HCT116 (cell line): ENCODE results near the gene MYBL2. TPM values are rescaled to one million over a fixed set of nuclear protein-coding genes. Genes with fewer than 3 reads are reported as not detected.

Experiments
- ATAC-seq: fragments of 200-7000 bp; cut with Tn5 transposase; 2 replicates; pipeline ENCODE4 v1.9.1; 2020; ENCODE audit warnings: mild to moderate bottlenecking, moderate library complexity
- BruUV-seq: library from RNA; stranded (reverse); fragments of 400-500 nt; replicated peaks from 2 replicates; lab custom pipeline; 2021; lab: Mats Ljungman, UMichigan
- CTCF ChIA-PET: fragments of 300-600 bp; sonication (Branson Sonifier 250); formaldehyde crosslinking; loops from one replicate; lab custom pipeline; 2021; ENCODE audit warnings: antibody characterized with exemption; lab: Charles Lee
- POLR2A ChIA-PET: fragments of 300-600, 350-600 bp; sonication (Branson Sonifier 250); formaldehyde crosslinking; loops from one replicate; lab custom pipeline; 2021; ENCODE audit warnings: antibody characterized with exemption; lab: Charles Lee
- RAD21 ChIA-PET, 2 experiments: fragments of 300-600 bp; sonication (Branson Sonifier 250); formaldehyde crosslinking; loops; one replicate each; lab custom pipeline; 2023; ENCODE audit warnings: low total read pairs in 2 of 2; ENCODE audit not compliant: uncharacterized antibody in 2 of 2, unreplicated experiment in 2 of 2, low non-redundant PET in 1 of 2; lab: Charles Lee
- DNase-seq: peaks from one replicate; pipeline ENCODE4 v3.0.0-alpha.2; 2010; ENCODE audit warnings: low read depth, low spot score
- H2AFZ ChIP-seq: fragments of 200-600 bp; shearing (Covaris generic), sonication (generic); 2 replicates; pipeline ENCODE4 v1.6.1; 2017; ENCODE audit warnings: low read depth, mixed run types, mixed read lengths, antibody characterized with exemption, low read length; ENCODE audit not compliant: poor library complexity, severe bottlenecking
- H3K27ac ChIP-seq: 2 replicates; pipeline ENCODE4 v1.5.1; 2012; ENCODE audit warnings: low read depth, low read length
- H3K27me3 ChIP-seq: fragments of 200-600 bp; sonication (generic); 2 replicates; pipeline ENCODE4 v1.6.1; 2016; ENCODE audit warnings: mixed run types, low read length, mixed read lengths; ENCODE audit not compliant: insufficient read depth
- H3K36me3 ChIP-seq, 2 experiments: fragments of 200-500 bp in 1 of 2; fragments of 200-600 bp in 1 of 2; sonication (Bioruptor generic) in 1 of 2; sonication (generic) in 1 of 2; 2 replicates each; pipeline versions ENCODE4 v1.5.1 to v1.6.1; 2014 to 2016; ENCODE audit warnings: low read length in 2 of 2, inconsistent platforms in 1 of 2, mixed read lengths in 1 of 2, mixed run types in 1 of 2; ENCODE audit not compliant: insufficient read depth in 2 of 2, control insufficient read depth in 1 of 2
- H3K4me1 ChIP-seq, 2 experiments: fragments of 200-600 bp in 1 of 2; sonication (generic) in 1 of 2; 2 replicates each; pipeline versions ENCODE4 v1.5.1 to v1.6.1; 2012 to 2017; ENCODE audit warnings: low read length in 2 of 2, inconsistent platforms in 1 of 2, mild to moderate bottlenecking in 1 of 2, mixed read lengths in 1 of 2, mixed run types in 1 of 2, moderate library complexity in 1 of 2; ENCODE audit not compliant: insufficient read depth in 2 of 2, control insufficient read depth in 1 of 2
- H3K4me2 ChIP-seq: fragments of 200-600 bp; sonication (generic); 2 replicates; pipeline ENCODE4 v1.6.1; 2017; ENCODE audit warnings: mixed run types, low read length, mixed read lengths
- H3K4me3 ChIP-seq, 2 experiments: fragments of 200-600 bp in 1 of 2; sonication (generic) in 1 of 2; replicated peaks in 1 of 2; 2 replicates each; pipeline ENCODE4 v1.5.1; 2011 to 2016; ENCODE audit warnings: low read length in 2 of 2, control low read depth in 1 of 2, low read depth in 1 of 2, mild to moderate bottlenecking in 1 of 2, mixed read lengths in 1 of 2, mixed run types in 1 of 2
- H3K79me2 ChIP-seq: fragments of 200-600 bp; sonication (generic); 2 replicates; pipeline ENCODE4 v1.6.1; 2017; ENCODE audit warnings: mild to moderate bottlenecking, mixed run types, low read length, moderate library complexity, mixed read lengths; ENCODE audit not compliant: insufficient read depth
- H3K9ac ChIP-seq: fragments of 200-600 bp; sonication (generic); 2 replicates; pipeline ENCODE4 v1.6.1; 2016; ENCODE audit warnings: low read length, mixed read lengths
- H3K9me2 ChIP-seq: fragments of 200-600 bp; sonication (generic), shearing (Covaris generic); 2 replicates; pipeline ENCODE4 v1.6.1; 2017; ENCODE audit warnings: mixed run types, mild to moderate bottlenecking, moderate library complexity; ENCODE audit not compliant: insufficient read depth
- H3K9me3 ChIP-seq, 2 experiments: fragments of 200-500 bp in 1 of 2; fragments of 200-600 bp in 1 of 2; sonication (Bioruptor generic) in 1 of 2; sonication (generic) in 1 of 2; 2 replicates each; pipeline ENCODE4 v1.6.1; 2014 to 2017; ENCODE audit warnings: low read length in 2 of 2, mixed read lengths in 2 of 2, inconsistent platforms in 1 of 2, low read depth in 1 of 2, mild to moderate bottlenecking in 1 of 2, mixed run types in 1 of 2, moderate library complexity in 1 of 2; ENCODE audit not compliant: control insufficient read depth in 1 of 2, insufficient read depth in 1 of 2
- H4K20me1 ChIP-seq: fragments of 200-600 bp; sonication (generic), shearing (Covaris generic); 2 replicates; pipeline ENCODE4 v1.6.1; 2017; ENCODE audit warnings: mixed run types, mild to moderate bottlenecking, moderate library complexity; ENCODE audit not compliant: insufficient read depth
- CBX3 ChIP-seq: IDR thresholded peaks from 2 replicates; pipeline ENCODE4 v1.6.1; 2012; ENCODE audit warnings: low read depth
- EGR1 ChIP-seq: IDR thresholded peaks from 2 replicates; pipeline ENCODE4 v1.6.1; 2012; ENCODE audit warnings: low read depth
- ELF1 ChIP-seq: IDR thresholded peaks from 2 replicates; pipeline ENCODE4 v1.6.1; 2012; ENCODE audit warnings: low read depth, borderline replicate concordance
- EZH2phosphoT487 ChIP-seq: fragments of 200-600 bp; IDR thresholded peaks from 2 replicates; pipeline ENCODE4 v1.6.1; 2018; ENCODE audit warnings: antibody characterized with exemption, borderline replicate concordance
- FOSL1 ChIP-seq: IDR thresholded peaks from 2 replicates; pipeline ENCODE4 v1.6.1; 2012; ENCODE audit warnings: low read depth
- MAX ChIP-seq: IDR thresholded peaks from 2 replicates; pipeline ENCODE4 v1.6.1; 2012
- POLR2AphosphoS5 ChIP-seq: IDR thresholded peaks from 2 replicates; pipeline ENCODE4 v1.6.1; 2011; ENCODE audit warnings: mild to moderate bottlenecking, low read depth, low read length, moderate library complexity
- RAD21 ChIP-seq: IDR thresholded peaks from 2 replicates; pipeline ENCODE4 v1.6.1; 2012; ENCODE audit warnings: low read depth, mild to moderate bottlenecking
- SIN3A ChIP-seq: IDR thresholded peaks from 2 replicates; pipeline ENCODE4 v1.6.1; 2012; ENCODE audit warnings: low read depth
- SP1 ChIP-seq: IDR thresholded peaks from 2 replicates; pipeline ENCODE4 v1.6.1; 2012; ENCODE audit warnings: low read depth
- SRF ChIP-seq: IDR thresholded peaks from 2 replicates; pipeline ENCODE4 v1.6.1; 2012; ENCODE audit warnings: low read depth
- TCF7L2 ChIP-seq: IDR thresholded peaks from 2 replicates; pipeline ENCODE4 v1.7.0; 2011; ENCODE audit warnings: borderline replicate concordance, inconsistent platforms; ENCODE audit not compliant: insufficient read depth, insufficient read length; ENCODE audit errors: extremely low read depth
- YY1 ChIP-seq: IDR thresholded peaks from 2 replicates; pipeline ENCODE4 v1.6.1; 2011; ENCODE audit warnings: low read length, low read depth, moderate library complexity, mild to moderate bottlenecking; ENCODE audit not compliant: insufficient replicate concordance; ENCODE audit errors: extremely low read depth
- ZFX ChIP-seq: fragments of 450-650 bp; IDR thresholded peaks from 2 replicates; pipeline ENCODE4 v1.6.1; 2017
- ZNF274 ChIP-seq: fragments of 200-500 bp; sonication (Bioruptor generic); IDR thresholded peaks from 2 replicates; pipeline ENCODE4 v1.6.1; 2014; ENCODE audit warnings: mild to moderate bottlenecking, low read depth, low read length, inconsistent platforms
- intact Hi-C: fragments of 100-400 bp; cut with micrococcal nuclease; formaldehyde crosslinking; loops from 2 replicates; pipeline ENCODE4 v1.10.0; 2022
- total RNA-seq: library from RNA; stranded (reverse); gene quantifications from one replicate; pipeline ENCODE4 v1.2.1, GENCODE V29; 2021; ENCODE audit not compliant: unreplicated experiment
- TF ChIP-seq, protein P1 (sequence below): IDR thresholded peaks from 2 replicates; pipeline ENCODE4 v1.6.1; 2012; ENCODE audit warnings: low read depth
- TF ChIP-seq, protein P2 (sequence below): IDR thresholded peaks from 2 replicates; pipeline ENCODE4 v1.6.1; 2012

MYBL2 gene
- total RNA-seq, 1 experiment from 2014 or later: 92.1 TPM

DNA sequence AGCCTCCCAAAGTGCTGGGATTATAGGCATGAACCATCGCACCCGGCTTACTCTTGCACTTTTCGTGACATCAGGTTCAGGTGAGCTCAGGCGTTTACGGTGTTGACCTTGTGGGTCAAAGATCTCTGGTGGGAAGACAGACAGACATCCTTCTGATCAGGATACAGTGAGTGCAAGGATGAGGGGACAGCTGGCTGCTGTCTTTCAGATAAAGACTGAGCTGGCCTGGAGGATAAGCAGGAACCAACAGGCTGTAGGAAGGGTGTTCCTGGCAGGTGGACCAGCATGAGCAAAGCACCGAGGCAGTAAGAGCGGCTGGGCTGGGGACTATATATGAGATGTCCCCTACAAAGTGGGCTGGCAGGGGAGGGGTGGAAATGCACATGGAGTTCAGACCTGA, 71.0 kb downstream of the MYBL2 start (continued):
- TF ChIP-seq, protein P1, sequence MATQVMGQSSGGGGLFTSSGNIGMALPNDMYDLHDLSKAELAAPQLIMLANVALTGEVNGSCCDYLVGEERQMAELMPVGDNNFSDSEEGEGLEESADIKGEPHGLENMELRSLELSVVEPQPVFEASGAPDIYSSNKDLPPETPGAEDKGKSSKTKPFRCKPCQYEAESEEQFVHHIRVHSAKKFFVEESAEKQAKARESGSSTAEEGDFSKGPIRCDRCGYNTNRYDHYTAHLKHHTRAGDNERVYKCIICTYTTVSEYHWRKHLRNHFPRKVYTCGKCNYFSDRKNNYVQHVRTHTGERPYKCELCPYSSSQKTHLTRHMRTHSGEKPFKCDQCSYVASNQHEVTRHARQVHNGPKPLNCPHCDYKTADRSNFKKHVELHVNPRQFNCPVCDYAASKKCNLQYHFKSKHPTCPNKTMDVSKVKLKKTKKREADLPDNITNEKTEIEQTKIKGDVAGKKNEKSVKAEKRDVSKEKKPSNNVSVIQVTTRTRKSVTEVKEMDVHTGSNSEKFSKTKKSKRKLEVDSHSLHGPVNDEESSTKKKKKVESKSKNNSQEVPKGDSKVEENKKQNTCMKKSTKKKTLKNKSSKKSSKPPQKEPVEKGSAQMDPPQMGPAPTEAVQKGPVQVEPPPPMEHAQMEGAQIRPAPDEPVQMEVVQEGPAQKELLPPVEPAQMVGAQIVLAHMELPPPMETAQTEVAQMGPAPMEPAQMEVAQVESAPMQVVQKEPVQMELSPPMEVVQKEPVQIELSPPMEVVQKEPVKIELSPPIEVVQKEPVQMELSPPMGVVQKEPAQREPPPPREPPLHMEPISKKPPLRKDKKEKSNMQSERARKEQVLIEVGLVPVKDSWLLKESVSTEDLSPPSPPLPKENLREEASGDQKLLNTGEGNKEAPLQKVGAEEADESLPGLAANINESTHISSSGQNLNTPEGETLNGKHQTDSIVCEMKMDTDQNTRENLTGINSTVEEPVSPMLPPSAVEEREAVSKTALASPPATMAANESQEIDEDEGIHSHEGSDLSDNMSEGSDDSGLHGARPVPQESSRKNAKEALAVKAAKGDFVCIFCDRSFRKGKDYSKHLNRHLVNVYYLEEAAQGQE: no peak
- no peak for TF ChIP-seq ELF1

GRCh38 chr20:43739148-43739749, 72.3 kb downstream of the MYBL2 start:
- DNase-seq (no peak), ATAC-seq (no peak)
- no peaks in the 10 kb centered on the region for H4K20me1 ChIP-seq
- H3K9me3 ChIP-seq: no peaks in the 10 kb centered on the region
- peaks cover 0 to 3% of the 10 kb centered on the region in 2 experiments; a peak in 1 of 4 replicates for H3K4me1 ChIP-seq
- H3K36me3 ChIP-seq: no peaks in the 10 kb centered on the region
- no peaks in the 10 kb centered on the region for H3K9me2 ChIP-seq
- CTCF ChIA-PET: no interaction called here
- no peaks in the 10 kb centered on the region for H3K79me2 ChIP-seq
- H3K27ac ChIP-seq: no peak overlapping the region
- H2AFZ ChIP-seq: no peak overlapping the region
- RAD21 ChIA-PET: no interaction called here
- no peak overlapping the region for H3K9ac ChIP-seq
- BruUV-seq: no TSS peak
- H3K4me3 ChIP-seq: no peak overlapping the region
- intact Hi-C loops: no loop called here
- POLR2A ChIA-PET: no interaction called here
- no peak overlapping the region for H3K4me2 ChIP-seq
- no peaks in the 10 kb centered on the region for H3K27me3 ChIP-seq
- TF ChIP-seq SIN3A: no peak
- TF ChIP-seq ZNF274: no peak
- no peak for TF ChIP-seq FOSL1
- no peak for TF ChIP-seq EGR1
- TF ChIP-seq YY1: no peak
- TF ChIP-seq TCF7L2: no peak
- TF ChIP-seq, protein P1: no peak
- no peak for TF ChIP-seq ZFX
- no peak for TF ChIP-seq MAX
- no peak for TF ChIP-seq RAD21
- TF ChIP-seq POLR2AphosphoS5: no peak
- TF ChIP-seq CBX3: no peak
- TF ChIP-seq ELF1: no peak
- TF ChIP-seq, protein P2, sequence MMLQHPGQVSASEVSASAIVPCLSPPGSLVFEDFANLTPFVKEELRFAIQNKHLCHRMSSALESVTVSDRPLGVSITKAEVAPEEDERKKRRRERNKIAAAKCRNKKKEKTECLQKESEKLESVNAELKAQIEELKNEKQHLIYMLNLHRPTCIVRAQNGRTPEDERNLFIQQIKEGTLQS: no peak
- no peak for TF ChIP-seq SP1
- TF ChIP-seq EZH2phosphoT487: no peak
- TF ChIP-seq SRF: no peak
